HepG2 (cell line): Measurements from ENCODE around the gene UBE2Q2. TPM values are rescaled to one million over a fixed set of nuclear protein-coding genes. Genes with fewer than 3 reads are reported as not detected.
A peak's percentile ranks its signal among the peaks of the same experiment; 100 is the strongest.
"Not testable (repeated sequence)": the region's sequence is repeated elsewhere in the genome, so short reads cannot be mapped to it uniquely, and the experiment has no call there.

Experiments used
- ATAC-seq: fragments of 200-7000 bp; cut with Tn5 transposase; 3 replicates; pipeline ENCODE4 v1.9.1; 2020; ENCODE audit warnings: mild to moderate bottlenecking, moderate library complexity
- BruUV-seq: library from RNA; stranded (reverse); fragments of 400-500 nt; replicated peaks from 2 replicates; lab custom pipeline; 2021; lab: Mats Ljungman, UMichigan
- CTCF ChIA-PET: fragments of 300-600 bp; formaldehyde crosslinking; extraction: SDS; loops from one replicate; lab custom pipeline; 2021; ENCODE audit warnings: low total read pairs, inconsistent platforms, low intra/inter-chr PET ratio; lab: Yijun Ruan, JAX
- POLR2A ChIA-PET: fragments of 350-600 bp; sonication (Branson Sonifier 250); formaldehyde crosslinking; loops from one replicate; lab custom pipeline; 2020; ENCODE audit warnings: antibody characterized with exemption, inconsistent platforms; lab: Yijun Ruan, JAX
- DNase-seq: peaks from one replicate; pipeline ENCODE4 v3.0.0-alpha.2; 2015; ENCODE audit warnings: low spot score
- FAIRE-seq: peaks from 3 replicates; lab custom pipeline; 2011; peaks lifted over from hg19 to GRCh38; lab: Jason Lieb, UNC
- H2AFZ ChIP-seq: one replicate; pipeline ENCODE4 v1.6.1; 2011; ENCODE audit warnings: low read length, inconsistent platforms
- H3K27ac ChIP-seq: fragments of 300-600 bp; 3 replicates; pipeline ENCODE4 v1.8.0; 2011; ENCODE audit warnings: mixed run types, mild to moderate bottlenecking, mixed read lengths, low read length, inconsistent platforms; ENCODE audit not compliant: insufficient read depth; ENCODE audit errors: extremely low read length
- H3K27me3 ChIP-seq, 2 experiments: fragments of 200-600 bp in 1 of 2; 2 replicates in 1 of 2; 3 replicates in 1 of 2; pipeline versions ENCODE4 v1.6.0 to v1.8.0; 2011; ENCODE audit warnings: low read length in 2 of 2, mild to moderate bottlenecking in 2 of 2, moderate library complexity in 2 of 2, inconsistent platforms in 1 of 2; ENCODE audit not compliant: insufficient read depth in 2 of 2, control insufficient read depth in 1 of 2
- H3K36me3 ChIP-seq, 2 experiments: fragments of 200-600 bp in 1 of 2; replicated peaks in 1 of 2; 2 replicates in 1 of 2; 3 replicates in 1 of 2; pipeline versions ENCODE4 v1.5.1 to v1.8.0; 2011; ENCODE audit warnings: low read length in 2 of 2, inconsistent platforms in 1 of 2; ENCODE audit not compliant: insufficient read depth in 2 of 2, control insufficient read depth in 1 of 2
- H3K4me1 ChIP-seq: 2 replicates; pipeline ENCODE4 v1.5.1; 2012; ENCODE audit warnings: low read length, inconsistent platforms; ENCODE audit not compliant: insufficient read depth
- H3K4me2 ChIP-seq: 2 replicates; pipeline ENCODE4 v1.6.0; 2011; ENCODE audit warnings: low read depth, low read length, inconsistent platforms
- H3K4me3 ChIP-seq, 3 experiments: fragments of 200-600 bp in 1 of 3; sonication (generic), shearing (Covaris generic) in 1 of 3; replicated peaks in 1 of 3; 2 replicates each; pipeline ENCODE4 v1.5.1; 2011 to 2016; ENCODE audit warnings: low read length in 3 of 3, inconsistent platforms in 2 of 3, low read depth in 2 of 3, mild to moderate bottlenecking in 2 of 3, control low read depth in 1 of 3, mixed read lengths in 1 of 3; ENCODE audit not compliant: insufficient read depth in 1 of 3
- H3K79me2 ChIP-seq: one replicate; pipeline ENCODE4 v1.6.1; 2011; ENCODE audit warnings: low read length, inconsistent platforms; ENCODE audit not compliant: insufficient read depth
- H3K9ac ChIP-seq: 2 replicates; pipeline ENCODE4 v1.6.0; 2011; ENCODE audit warnings: mild to moderate bottlenecking, low read depth, low read length, inconsistent platforms; ENCODE audit not compliant: insufficient read depth
- H3K9me3 ChIP-seq: 2 replicates; pipeline ENCODE4 v1.5.1; 2012; ENCODE audit warnings: mild to moderate bottlenecking, low read length
- H4K20me1 ChIP-seq: 2 replicates; pipeline ENCODE4 v1.6.0; 2011; ENCODE audit warnings: inconsistent platforms, mild to moderate bottlenecking, low read length, moderate library complexity; ENCODE audit not compliant: insufficient read depth
- DZIP1 ChIP-seq: sonication (generic); formaldehyde crosslinking; IDR thresholded peaks from 2 replicates; pipeline ENCODE4 v1.5.0; 2020; ENCODE audit warnings: mild to moderate bottlenecking, missing genetic modification reagents
- HNRNPL ChIP-seq: fragments of 200-400 bp; formaldehyde crosslinking; IDR thresholded peaks from 2 replicates; pipeline ENCODE4 v1.6.1; 2017; ENCODE audit warnings: mild to moderate bottlenecking, low read depth, low read length
- ZBTB43 ChIP-seq: sonication (generic); formaldehyde crosslinking; conservative IDR thresholded peaks from 2 replicates; pipeline ENCODE4 v1.4.0; 2020; ENCODE audit warnings: missing genetic modification reagents
- ZNF121 ChIP-seq: sonication (generic); formaldehyde crosslinking; IDR thresholded peaks from 2 replicates; pipeline ENCODE4 v1.5.0; 2020; ENCODE audit warnings: mild to moderate bottlenecking, missing genetic modification reagents
- ZNF136 ChIP-seq: sonication (generic); formaldehyde crosslinking; IDR thresholded peaks from 2 replicates; pipeline ENCODE4 v1.8.1; 2022; ENCODE audit warnings: low read depth, mild to moderate bottlenecking, moderate library complexity, missing genetic modification reagents
- ZNF770 ChIP-seq: sonication (generic); formaldehyde crosslinking; IDR thresholded peaks from 2 replicates; pipeline ENCODE4 v1.5.0; 2020; ENCODE audit warnings: mild to moderate bottlenecking, missing genetic modification reagents
- ZNF773 ChIP-seq: sonication (generic); formaldehyde crosslinking; IDR thresholded peaks from 2 replicates; pipeline ENCODE4 v1.4.0; 2020; ENCODE audit warnings: missing genetic modification reagents, borderline replicate concordance
- WGBS: methylation state at CpG from one replicate; pipeline ENCODE4 v1.1.6; 2017; ENCODE audit warnings: low lambda C conversion rate; 5-methylcytosine and 5-hydroxymethylcytosine counted together
- in situ Hi-C: cut with HindIII; loops from 2 replicates; pipeline ENCODE4 v1.10.0; 2017; ENCODE audit warnings: low pct_unique_long_range_greater_than_20kb; ENCODE audit not compliant: extremely low pct_ligation_motif_present
- intact Hi-C: fragments of 100-400 bp; cut with micrococcal nuclease; formaldehyde crosslinking; loops from one replicate; pipeline ENCODE4 v1.10.0; 2022; ENCODE audit not compliant: unreplicated experiment
- polyA plus RNA-seq, 8 experiments: library from polyadenylated mRNA; depleted of rRNA in 3 of 8; stranded (reverse) in 7 of 8; unstranded in 1 of 8; fragments of >200 nt; fragmentation: Illumina TruSeq in 4 of 8; extraction: Trizol in 4 of 8; gene quantifications; 2 replicates each; pipeline versions ENCODE4 v1.2.1 to v1.2.3, GENCODE V29; 2011 to 2016; ENCODE audit warnings: low read depth in 4 of 8, missing spikeins in 1 of 8, mixed read lengths in 1 of 8; ENCODE audit not compliant: insufficient read depth in 1 of 8
- total RNA-seq, 5 experiments: library from RNA; depleted of rRNA; stranded (reverse); fragments of >200 nt; fragmentation: Illumina TruSeq; extraction: Trizol; gene quantifications; 2 replicates each; pipeline ENCODE4 v1.2.3, GENCODE V29; 2016; ENCODE audit warnings: low read depth in 1 of 5
- TF ChIP-seq, protein P1 (sequence below): sonication (generic); formaldehyde crosslinking; IDR thresholded peaks from 2 replicates; pipeline ENCODE4 v1.4.0; 2020; ENCODE audit warnings: missing genetic modification reagents, mild to moderate bottlenecking, borderline replicate concordance

Gene UBE2Q2
- total and polyA plus RNA-seq, 2 of the 13 experiments (the other 11 are each of a cell fraction or from before 2014, with no cell fraction given), result 10.6 to 20.4 TPM

GRCh38 chr15:75866045-75866444 lies 22.8 kb downstream of the UBE2Q2 start:
- intact Hi-C loops, BruUV-seq, ATAC-seq, H2AFZ ChIP-seq, CTCF ChIA-PET, FAIRE-seq, H3K4me1 ChIP-seq, H3K4me2 ChIP-seq, H3K9me3 ChIP-seq, H3K27me3 ChIP-seq: not testable (repeated sequence)
- H3K36me3 ChIP-seq, result peaks cover 3 to 26% of the 10 kb centered on the region in 2 experiments
- TF ChIP-seq ZNF121, result 0 out of 2 replicates have a peak, but pooled peaks have one; percentile 13
- TF ChIP-seq ZNF770 (CRISPR knock-in tag), result peak; percentile 31; the same call in 1 of the 2 replicates
- TF ChIP-seq, all 625 proteins: peak for 2; not testable (repeated sequence) for 623
- H3K4me3 ChIP-seq, H3K9ac ChIP-seq, H4K20me1 ChIP-seq, DNase-seq, H3K79me2 ChIP-seq, H3K27ac ChIP-seq, POLR2A ChIA-PET, in situ Hi-C loops: not testable (repeated sequence)
- WGBS, result 100% methylated on average over 1 of the region's 1 CpG

GRCh38 chr15:75866916-75867315 lies 23.7 kb downstream of the UBE2Q2 start:
- Histone ChIP-seq H3K9me3 (no peaks in the 10 kb centered on the region), H3K27ac (no peak overlapping the region), H4K20me1 (no peaks in the 10 kb centered on the region; the same call in 1 of the 2 replicates), H2AFZ (no peak overlapping the region), H3K27me3 (no peaks in the 10 kb centered on the region; a peak in 1 of 5 replicates), H3K36me3 (peaks cover 1 to 25% of the 10 kb centered on the region in 2 experiments; a peak in 4 of 5 replicates), H3K4me2 (no peak overlapping the region), H3K4me3 (no peak overlapping the region), H3K9ac (no peak overlapping the region), H3K79me2 (no peaks in the 10 kb centered on the region), H3K4me1 (peaks cover 5% of the 10 kb centered on the region; the same call in 1 of the 2 replicates)
- no peak for FAIRE-seq
- no peak for DNase-seq
- intact Hi-C loops, result no loop called here
- ATAC-seq, result no peak
- POLR2A ChIA-PET, result no interaction called here
- in situ Hi-C loops, result no loop called here
- no TSS peak for BruUV-seq
- CTCF ChIA-PET, result no interaction called here
- TF ChIP-seq, protein P1, sequence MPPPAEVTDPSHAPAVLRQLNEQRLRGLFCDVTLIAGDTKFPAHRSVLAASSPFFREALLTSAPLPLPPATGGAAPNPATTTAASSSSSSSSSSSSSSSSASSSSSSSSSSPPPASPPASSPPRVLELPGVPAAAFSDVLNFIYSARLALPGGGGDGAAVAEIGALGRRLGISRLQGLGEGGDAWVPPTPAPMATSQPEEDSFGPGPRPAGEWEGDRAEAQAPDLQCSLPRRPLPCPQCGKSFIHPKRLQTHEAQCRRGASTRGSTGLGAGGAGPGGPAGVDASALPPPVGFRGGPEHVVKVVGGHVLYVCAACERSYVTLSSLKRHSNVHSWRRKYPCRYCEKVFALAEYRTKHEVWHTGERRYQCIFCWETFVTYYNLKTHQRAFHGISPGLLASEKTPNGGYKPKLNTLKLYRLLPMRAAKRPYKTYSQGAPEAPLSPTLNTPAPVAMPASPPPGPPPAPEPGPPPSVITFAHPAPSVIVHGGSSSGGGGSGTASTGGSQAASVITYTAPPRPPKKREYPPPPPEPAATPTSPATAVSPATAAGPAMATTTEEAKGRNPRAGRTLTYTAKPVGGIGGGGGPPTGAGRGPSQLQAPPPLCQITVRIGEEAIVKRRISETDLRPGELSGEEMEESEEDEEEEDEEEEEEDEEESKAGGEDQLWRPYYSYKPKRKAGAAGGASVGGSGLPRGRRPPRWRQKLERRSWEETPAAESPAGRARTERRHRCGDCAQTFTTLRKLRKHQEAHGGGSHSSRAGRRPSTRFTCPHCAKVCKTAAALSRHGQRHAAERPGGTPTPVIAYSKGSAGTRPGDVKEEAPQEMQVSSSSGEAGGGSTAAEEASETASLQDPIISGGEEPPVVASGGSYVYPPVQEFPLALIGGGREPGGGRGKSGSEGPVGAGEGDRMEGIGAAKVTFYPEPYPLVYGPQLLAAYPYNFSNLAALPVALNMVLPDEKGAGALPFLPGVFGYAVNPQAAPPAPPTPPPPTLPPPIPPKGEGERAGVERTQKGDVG, result no peak
- no peak for TF ChIP-seq DZIP1 (CRISPR knock-in tag)
- TF ChIP-seq ZNF773 (CRISPR knock-in tag), result no peak
- TF ChIP-seq ZNF136 (CRISPR knock-in tag), result no peak
- TF ChIP-seq HNRNPL, result no peak
- no peak for TF ChIP-seq ZBTB43 (CRISPR knock-in tag)
